Measurements from ENCODE around the gene C10orf143.
A peak's percentile ranks its signal among the peaks of the same experiment; 100 is the strongest.

- peak; percentile 46; the same call in 1 of the 2 replicates for TF ChIP-seq ELF4 (IDR thresholded peaks at IDR 0.05)
- TF ChIP-seq FOXA1 (IDR thresholded peaks at IDR 0.05) = no peak
- no peak for TF ChIP-seq NFRKB (IDR thresholded peaks at IDR 0.05)
- TF ChIP-seq FOXM1 (IDR thresholded peaks at IDR 0.05; ENCODE audit: borderline replicate concordance) = 0 out of 2 replicates have a peak, but pooled peaks have one; percentile 14
- peak; percentile 86 for TF ChIP-seq PKNOX1 (IDR thresholded peaks at IDR 0.05)
- TF ChIP-seq L3MBTL2 (conservative IDR thresholded peaks at IDR 0.05) = peak; percentile 96
Measured at GRCh38 chr10:130110246-130111112, at the start of gene C10orf143.
